NK-92 treated with Interleukin-12 subunit alpha and Interleukin-12 subunit beta, amount 100 ng/mL, for 24 hours (cell line): ENCODE measurements around the gene DLST.

Experiments used
- DNase-seq: peaks from one replicate; lab custom pipeline; 2025; lab: John Stamatoyannopoulos, UW

DLST gene

GRCh38 chr14:74881431-74882102 lies at the start of gene DLST:
Gene DLST (plus strand): TSS chr14:74881916. CDS start chr14:74881954, 38 bp downstream.
- peak; percentile 73 for DNase-seq

GRCh38 chr14:74832849-74833248 lies 48.9 kb upstream of the DLST start:
- DNase-seq, result no peak

- DNase-seq, result no peak
Observed at GRCh38 chr14:74834692-74835392, 46.9 kb upstream of the DLST start.

- DNase-seq, result no peak
Observed at GRCh38 chr14:74835645-74836250, 46.0 kb upstream of the DLST start.

GRCh38 chr14:74836251-74836960 lies 45.3 kb upstream of the DLST start:
- DNase-seq, result no peak

GRCh38 chr14:74838166-74838565 lies 43.5 kb upstream of the DLST start:
- DNase-seq, result no peak

GRCh38 chr14:74840603-74841030 lies 41.1 kb upstream of the DLST start:
- DNase-seq, result no peak

GRCh38 chr14:74841230-74842207 lies 40.2 kb upstream of the DLST start:
- DNase-seq, result no peak

GRCh38 chr14:74843653-74844052 lies 38.1 kb upstream of the DLST start:
- DNase-seq, result no peak

- DNase-seq, result no peak
Observed at GRCh38 chr14:74846168-74846567, 35.5 kb upstream of the DLST start.

GRCh38 chr14:74846968-74847665 lies 34.6 kb upstream of the DLST start:
- no peak for DNase-seq

- DNase-seq, result no peak
Observed at GRCh38 chr14:74848768-74849167, 32.9 kb upstream of the DLST start.

GRCh38 chr14:74852922-74853530 lies 28.7 kb upstream of the DLST start:
- no peak for DNase-seq

- no peak for DNase-seq
Observed at GRCh38 chr14:74853581-74853980, 28.1 kb upstream of the DLST start.

- no peak for DNase-seq
Observed at GRCh38 chr14:74855021-74855420, 26.7 kb upstream of the DLST start.

GRCh38 chr14:74855945-74856344 lies 25.8 kb upstream of the DLST start:
- DNase-seq, result no peak

GRCh38 chr14:74856366-74856765 lies 25.4 kb upstream of the DLST start:
- no peak for DNase-seq

- no peak for DNase-seq
Observed at GRCh38 chr14:74858022-74858421, 23.7 kb upstream of the DLST start.

GRCh38 chr14:74859757-74860552 lies 21.8 kb upstream of the DLST start:
- no peak for DNase-seq
